ENCODE results near the gene NOS2.
"Not testable (repeated sequence)": the region's sequence is repeated elsewhere in the genome, so short reads cannot be mapped to it uniquely, and the experiment has no call there.

The NOS2 gene

DNA sequence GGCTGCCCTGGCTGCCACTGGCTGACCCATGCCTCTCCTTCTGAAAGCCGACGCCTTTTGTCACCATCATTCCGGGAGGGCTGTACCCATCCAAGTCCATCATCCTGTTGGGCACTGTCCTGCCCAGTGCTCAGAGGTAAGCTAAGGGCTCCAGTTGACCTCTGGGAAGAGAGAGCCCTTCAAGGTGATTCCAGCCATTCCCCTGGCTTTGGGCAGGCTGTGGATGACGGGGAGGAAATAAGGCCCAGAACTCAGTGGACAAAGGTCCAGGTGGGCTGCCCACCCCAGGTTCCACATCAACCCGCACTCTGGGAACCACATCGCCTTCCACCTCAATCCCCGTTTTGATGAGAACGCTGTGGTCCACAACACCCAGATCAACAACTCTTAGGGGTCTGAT is 45.8 kb downstream of the NOS2 start:
- DNase-seq (ENCODE audit: low read depth) = no peak

DNA sequence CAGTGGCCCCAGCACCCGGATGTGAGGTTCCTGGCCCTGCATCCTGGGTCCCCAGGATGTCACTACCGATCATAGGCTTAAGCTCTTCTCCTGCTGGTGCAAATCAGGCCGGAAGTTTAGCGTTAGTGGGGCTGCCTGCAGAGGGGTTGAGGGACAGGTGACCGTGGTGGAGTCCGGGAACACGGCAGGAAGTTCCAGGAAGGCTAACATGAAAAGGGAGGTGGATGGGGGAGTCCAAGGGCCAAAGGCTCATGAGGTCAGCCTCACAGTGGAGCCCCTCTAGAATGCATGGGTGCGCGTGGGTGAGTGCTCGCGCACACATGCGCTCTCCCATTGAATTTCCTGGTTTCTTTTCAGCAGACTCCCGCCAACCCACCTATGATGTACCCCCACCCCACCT is 46.6 kb downstream of the NOS2 start:
- DNase-seq (ENCODE audit: low read depth) = not testable (repeated sequence)

DNA sequence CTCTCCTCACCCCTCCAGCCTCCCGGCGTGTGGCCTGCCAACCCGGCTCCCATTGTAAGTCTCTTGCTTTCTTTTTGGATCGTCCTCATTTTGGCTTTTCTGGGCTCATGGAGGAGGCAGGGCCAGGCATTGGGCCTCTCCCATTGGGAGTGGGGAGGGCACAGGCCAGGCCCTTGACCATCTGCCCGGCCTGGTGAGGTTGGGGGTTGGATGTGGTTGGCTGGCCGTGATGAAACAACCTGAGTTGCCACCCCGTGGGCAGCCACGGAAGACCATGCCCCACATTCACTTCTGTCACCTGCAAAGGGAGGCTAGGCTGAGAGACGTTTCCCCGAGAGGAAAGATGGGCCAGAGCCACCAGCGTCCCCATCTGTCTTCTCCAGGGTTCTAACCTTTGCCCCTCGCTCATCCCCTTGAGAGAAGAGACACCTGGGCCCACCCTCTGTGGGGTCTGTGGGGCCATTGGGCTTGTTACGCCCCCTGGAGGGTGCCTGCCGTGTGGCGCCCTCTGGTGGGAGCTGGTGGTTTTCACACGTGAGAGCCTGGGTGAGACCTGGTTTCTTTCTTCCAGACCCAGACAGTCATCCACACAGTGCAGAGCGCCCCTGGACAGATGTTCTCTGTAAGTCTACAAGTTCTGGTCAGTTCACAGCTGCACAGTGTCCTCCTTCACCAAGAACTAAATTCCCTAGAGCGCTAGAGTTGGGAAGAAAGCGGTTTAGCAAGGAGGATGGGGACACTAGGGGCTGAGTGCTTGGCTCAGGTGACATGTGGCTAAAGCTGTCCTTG is 47.3 kb downstream of the NOS2 start:
- not testable (repeated sequence) for DNase-seq (ENCODE audit: low read depth)

DNA sequence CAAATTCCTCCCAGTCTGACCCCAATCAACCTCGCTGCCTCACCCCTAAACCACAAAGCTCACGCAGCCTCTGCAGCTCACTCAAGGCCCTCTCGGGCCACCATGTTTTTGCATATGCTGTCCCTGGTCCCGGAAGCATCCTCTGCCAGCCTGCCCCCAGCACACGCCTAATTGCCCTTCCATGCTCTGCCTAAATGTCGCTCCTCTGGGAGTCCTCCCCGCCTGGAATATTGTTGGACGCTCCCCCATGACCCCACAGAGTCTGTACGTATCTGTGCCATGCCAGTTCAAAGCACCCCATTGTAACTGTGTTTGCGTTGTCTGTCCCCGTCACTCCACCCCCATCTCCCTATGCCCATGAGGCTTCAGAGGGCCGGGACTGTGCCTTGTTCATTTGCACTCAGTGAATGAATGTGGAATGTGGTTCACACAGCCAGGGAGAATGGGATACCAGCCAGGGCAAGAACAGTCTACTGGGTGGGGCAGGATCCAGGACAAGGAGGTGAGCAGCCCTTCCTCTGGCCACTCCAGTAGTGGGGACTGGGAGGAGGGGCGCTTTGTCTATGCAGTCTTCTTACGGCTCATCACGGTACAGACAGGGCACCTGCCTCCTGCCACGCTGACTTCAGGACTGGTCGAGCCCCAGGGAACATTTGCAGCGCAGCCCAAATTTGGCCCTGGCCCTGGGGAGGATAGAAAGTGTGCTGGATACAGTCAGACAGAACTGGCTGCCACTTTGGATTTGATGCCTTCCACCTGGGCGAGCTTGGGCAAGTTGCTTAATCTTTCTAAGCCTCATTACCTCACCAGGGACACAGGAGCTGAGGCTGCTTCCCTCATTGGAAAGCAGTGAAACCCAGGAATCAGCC is 48.5 kb downstream of the NOS2 start:
- DNase-seq (ENCODE audit: low read depth) = no peak

DNA sequence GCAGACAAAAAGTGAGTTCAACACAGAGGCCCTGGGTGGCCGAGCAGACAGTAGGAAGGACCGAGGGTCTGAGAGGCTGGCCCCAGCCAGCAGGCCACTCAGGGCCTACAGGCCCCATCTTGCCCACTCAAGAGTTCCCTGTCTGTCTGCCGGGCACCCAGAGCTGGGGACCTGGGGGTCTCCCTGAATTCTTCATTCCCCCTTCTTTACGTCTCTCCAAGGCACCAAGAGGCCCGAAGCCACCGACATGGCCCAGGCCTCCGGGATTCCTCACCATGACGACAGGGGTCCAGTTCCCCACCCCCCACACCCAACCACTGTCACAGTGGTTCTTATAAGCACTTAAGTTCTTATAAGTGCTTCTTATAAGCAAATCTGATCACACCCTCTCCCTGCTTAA is 49.2 kb downstream of the NOS2 start:
- DNase-seq (ENCODE audit: low read depth) = no peak

DNA sequence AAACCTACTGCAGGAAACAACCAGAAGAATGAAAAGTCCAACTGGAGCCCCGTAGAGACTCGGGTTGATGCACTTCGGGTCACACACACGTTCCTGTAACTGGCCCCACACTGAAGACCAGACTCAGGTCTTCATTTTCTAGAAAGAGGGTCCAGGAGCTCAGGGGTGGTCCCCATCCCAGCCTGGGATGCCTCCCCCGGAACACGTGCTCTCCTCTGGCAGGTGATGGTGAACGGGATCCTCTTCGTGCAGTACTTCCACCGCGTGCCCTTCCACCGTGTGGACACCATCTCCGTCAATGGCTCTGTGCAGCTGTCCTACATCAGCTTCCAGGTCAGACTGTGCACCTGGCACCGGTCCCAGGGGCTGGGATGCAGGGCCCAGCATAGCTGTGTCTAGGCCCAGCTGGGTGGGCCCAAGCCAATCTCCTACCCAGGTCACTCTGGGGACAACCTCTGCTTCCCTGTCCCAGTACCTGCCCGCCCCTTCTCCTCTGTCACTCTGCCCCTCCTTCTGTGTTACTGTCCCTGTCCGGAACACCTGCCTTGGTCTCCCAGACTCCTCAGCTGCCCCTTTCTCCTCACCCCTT is 50.7 kb downstream of the NOS2 start:
- DNase-seq (ENCODE audit: low read depth) = not testable (repeated sequence)

DNA sequence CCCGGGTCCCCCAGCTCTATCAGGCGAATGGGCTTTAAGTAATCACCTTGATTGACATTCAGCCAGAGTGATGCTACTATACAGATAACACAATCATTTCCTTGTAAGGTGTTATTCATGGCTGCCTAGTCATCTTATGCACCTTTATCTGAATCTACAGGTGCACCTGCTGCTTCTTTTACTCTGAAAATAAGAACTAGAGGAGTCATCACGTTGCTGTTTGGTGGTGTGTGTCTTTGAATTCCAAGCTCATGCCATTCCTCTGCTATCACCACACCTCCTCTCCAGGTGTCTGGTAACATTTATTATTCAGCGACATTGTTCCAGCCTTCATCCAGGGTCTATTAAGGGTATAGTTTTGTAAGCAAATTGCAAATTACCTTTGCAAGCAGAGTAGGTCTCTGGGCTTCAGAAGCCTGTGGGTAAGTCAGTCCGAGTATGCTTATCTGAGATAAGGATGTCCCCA is 51.9 kb downstream of the NOS2 start:
- DNase-seq (ENCODE audit: low read depth) = no peak

DNA sequence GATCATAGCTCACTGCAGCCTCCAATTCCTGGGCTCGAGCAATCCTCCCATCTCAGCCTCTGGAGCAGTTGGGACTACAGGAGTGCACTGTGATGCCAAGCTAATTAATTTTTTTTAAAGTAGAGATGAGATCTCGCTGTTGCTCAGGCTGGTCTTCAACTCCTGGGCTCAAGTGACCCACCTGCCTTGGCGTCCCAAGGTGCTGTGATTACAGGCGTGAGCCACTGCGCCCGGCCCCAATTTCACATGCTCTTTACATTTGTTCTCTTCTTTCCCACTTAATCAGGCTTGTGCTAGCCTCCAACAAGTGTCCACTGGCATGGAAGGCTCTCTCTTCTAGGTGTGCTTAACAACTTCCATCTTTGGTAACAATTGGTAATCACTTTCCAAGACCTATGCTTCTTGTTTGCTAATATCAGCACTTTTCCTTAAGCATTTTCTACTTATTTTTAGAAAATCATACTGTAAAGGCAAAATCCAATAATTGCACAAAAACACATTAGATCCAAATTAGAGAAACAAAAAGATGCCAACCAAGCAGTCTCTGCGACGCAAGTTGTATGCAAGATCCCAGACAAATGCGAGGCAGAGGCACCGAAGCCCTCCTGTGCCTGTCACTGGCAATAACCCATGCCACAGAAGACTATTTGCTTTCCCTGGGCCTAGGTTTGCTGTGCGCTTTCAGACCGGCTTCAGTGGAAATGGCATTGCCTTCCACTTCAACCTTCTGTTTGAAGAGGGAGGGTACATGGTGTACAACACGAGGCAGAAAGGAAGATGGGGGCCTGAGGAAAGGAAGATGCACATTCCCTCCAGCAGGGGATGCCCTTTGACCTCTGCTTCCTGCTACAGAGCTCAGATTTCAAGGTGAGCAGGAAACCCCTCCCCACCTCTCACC is 52.6 kb downstream of the NOS2 start:
- DNase-seq (ENCODE audit: low read depth) = no peak

DNA sequence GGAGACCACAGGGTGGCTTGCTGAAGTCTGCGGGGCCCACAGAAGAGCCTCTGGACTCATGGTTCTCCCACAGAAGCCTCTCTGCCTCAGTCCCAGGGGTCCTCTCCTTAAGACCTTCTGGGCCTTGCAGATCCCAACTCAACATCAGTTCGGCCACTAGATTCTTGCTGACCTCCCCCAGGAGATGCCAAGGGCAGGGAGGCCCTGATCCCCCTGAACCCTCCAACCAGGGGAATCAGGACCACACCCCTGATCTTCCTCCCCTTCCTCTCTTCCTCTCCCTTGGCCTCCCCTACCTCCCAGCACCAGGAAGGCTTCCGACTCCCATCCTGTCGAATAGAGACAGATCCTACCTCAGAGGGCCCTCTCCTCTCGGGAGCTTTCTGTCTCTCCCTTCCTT is 53.4 kb downstream of the NOS2 start:
- no peak for DNase-seq (ENCODE audit: low read depth)

DNA sequence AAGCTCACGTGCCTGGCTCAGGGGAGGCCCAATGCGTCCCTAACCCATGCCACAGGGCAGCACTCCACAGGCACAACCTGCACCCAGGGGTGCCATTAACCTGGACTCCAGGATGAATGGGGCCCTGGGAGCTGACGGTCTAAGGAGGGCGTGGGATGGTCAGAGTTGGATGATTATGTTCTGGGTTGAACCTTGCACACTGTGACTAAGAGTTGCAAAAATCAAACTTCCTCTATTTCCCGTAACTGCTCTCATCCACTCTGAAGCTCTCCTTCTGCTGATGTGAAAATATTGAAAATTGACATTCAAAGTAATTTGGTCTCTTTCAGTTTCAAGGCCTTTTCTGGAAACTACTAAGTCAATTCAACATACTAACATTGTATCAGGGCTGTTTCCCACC is 54.0 kb downstream of the NOS2 start:
- DNase-seq (ENCODE audit: low read depth) = not testable (repeated sequence)

DNA sequence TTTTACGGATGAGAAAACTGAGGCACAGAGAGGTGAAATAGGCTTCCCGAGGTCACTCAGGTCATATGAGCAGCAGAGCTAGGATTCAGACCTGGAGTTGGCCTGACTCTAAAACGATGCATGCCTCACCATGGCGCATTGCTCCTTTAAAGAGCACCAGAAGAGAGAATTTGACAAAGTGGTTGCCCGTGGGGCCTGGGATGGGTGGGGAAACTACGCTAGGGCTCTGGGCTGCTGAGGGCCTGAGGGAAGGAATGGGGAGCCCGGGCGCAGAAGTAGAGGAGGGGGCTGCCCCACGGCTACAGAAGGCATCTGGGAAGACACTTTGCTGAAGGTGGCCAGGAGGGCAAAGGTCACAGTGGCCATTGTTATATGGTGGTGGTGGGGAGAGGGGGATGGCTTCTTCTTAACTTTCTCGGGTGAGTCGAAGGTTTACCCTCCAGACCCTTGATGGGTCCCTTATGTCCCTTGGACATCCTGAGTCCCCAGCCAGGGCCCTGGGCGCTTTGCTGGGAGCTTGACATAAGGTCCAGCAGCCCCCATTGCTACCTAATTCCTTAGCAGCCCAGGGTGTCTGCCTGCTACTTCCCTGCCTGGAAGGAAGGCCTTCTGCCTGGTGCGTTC is 55.0 kb downstream of the NOS2 start:
- not testable (repeated sequence) for DNase-seq (ENCODE audit: low read depth)

DNA sequence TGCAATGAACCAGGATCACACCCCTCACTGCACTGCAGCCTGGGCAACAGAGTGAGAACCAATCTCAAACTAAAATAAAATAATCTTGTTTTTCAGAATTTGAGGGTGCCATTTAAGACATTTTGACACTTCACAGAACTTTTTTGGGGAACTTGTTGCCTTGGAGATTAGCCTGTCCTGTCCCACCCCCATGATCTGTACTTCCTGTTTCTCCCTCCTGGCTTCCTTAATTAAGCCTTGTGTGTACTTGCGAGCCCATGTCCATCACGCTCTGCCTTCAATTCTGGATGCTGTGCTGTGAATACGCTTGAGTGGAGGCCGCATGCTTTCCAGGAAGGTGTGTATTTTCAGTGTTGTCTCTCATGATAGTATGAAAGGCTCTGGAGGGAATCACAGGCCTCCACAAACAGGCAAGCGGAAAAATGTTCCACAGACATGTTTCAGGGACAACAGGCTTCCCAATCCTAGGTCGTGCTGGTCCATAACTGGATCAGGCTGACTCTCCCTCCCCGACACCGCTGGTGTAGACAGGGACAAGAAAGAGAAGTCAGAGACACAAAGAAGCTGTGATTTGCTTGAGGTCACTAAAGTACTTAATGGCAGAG is 56.9 kb downstream of the NOS2 start:
- DNase-seq (ENCODE audit: low read depth) = no peak

DNA sequence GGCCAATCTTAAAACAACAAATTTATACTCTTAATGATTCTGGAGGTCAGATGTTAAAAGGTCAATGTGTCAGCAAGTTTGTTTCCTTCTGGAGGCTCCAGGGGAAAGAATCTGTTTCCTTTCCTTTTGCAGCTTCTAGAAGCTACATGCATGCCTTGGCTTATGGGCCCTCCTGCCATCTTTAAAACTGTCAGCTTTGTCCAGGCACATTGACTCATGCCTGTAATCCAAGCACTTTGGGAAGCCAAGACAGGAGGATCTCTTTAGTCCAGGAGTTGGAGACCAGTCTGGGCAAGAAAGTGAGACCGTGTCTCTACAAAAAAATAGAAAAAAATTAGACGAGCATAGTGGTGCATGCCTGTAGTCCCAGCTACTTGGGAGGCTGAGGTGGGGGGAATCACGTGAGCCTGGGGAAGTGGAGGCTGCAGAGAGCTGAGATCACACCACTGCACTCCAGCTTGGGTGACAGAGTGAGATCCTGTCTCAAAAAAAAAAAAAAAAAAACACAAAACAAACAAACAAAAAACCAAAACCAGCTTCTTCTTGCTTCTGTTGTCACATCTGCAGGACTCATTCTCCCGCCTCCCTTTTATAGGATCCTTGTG is 58.3 kb downstream of the NOS2 start:
- no peak for DNase-seq (ENCODE audit: low read depth)

DNA sequence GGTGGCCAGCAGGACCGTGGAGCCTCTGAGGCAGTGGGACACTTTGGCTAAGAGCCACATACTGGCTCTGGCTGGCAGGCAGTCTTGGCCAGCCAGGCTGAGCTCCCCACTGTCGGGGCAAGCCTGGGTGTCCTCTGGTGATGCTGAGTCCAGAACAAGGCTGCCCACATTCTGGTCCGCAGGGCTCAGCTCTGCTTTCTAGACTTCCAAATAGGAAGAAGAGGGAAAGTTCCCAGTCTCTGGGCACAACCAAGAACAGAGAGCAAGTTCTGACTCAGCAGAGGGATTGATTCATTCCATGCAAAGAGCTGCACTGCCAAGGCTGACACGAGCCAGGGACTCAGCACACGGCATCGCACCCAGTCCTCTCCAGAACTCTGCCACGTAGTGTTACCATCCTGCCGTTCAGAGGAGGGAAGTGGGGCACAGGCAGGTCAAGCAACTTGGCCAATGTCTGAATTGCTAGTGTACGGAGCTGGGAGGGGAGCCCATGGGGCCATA is 58.9 kb downstream of the NOS2 start:
- DNase-seq (ENCODE audit: low read depth) = peak; percentile 1

DNA sequence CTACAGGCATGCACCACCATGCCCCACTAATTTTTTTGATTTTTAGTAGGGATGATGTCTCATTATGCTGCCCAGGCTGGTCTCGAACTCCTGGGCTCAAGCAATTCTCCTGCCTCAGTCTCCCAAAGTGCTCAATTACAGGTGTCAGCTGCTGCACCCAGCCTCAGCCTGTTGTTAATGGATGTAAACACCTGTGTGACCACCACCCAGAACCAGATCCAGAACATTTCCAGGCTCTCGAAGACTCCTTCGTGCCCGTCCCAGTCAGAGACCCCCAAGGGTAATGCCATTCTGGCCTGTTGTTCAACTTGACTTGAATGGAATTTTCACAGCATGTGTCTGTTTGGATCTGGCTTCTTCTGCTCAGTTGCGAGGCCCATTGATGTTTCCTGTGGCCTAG is 59.8 kb downstream of the NOS2 start:
- not testable (repeated sequence) for DNase-seq (ENCODE audit: low read depth)

DNA sequence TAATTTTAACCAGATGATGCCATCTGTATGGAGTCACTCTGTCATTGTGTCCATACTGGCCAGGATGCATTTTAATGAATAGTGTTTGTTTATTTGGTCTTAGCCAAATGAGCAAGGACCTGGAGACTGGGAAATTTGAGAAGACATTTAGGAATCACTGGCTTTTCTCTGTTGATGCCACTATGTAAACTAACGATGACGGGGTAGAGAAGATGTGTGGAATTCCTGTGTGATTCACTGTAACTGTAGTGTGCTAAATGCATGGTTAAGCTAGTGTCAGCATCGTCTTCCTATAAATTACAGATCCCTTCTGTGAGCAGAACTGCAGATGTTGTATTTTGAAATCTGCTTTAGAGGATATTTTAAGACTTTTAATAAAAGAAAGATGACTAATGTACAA is 66.6 kb downstream of the NOS2 start:
- DNase-seq (ENCODE audit: low read depth) = peak; percentile 1

DNA sequence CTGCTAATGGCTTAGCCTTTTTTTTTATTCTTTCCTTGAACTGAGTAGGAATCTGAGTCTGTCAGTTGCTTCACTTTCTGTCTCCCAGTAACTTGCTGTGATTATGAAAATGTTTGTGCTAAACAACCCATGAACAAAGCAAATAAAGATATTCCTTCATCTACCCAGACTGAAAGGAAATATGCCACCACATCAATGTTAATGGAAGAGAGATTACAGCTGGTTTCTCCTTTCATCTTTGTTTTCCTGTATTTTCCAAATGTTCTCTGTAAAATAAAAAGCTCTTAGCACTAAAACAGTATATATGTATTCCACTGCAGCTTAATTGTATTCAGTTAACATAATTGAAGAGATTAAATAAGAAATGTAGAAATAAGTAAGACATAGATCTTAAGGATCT is 67.6 kb downstream of the NOS2 start:
- not testable (repeated sequence) for DNase-seq (ENCODE audit: low read depth)

DNA sequence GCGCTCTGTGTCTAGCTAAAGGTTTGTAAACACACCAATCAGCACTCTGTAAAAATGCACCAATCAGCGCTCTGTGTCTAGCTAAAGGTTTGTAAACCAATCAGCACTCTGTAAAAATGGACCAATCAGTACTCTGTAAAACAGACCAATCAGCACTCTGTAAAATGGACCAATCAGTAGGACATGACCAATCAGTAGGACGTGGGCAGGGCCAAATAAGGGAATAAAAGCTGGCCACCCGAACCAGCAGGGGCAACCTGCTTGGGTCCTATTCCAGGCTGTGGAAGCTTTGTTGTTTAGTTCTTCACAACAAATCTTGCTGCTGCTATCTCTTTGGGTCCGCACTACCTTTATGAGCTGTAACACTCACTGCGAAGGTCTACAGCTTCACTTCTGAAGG is 74.3 kb downstream of the NOS2 start:
- not testable (repeated sequence) for DNase-seq (ENCODE audit: low read depth)

DNA sequence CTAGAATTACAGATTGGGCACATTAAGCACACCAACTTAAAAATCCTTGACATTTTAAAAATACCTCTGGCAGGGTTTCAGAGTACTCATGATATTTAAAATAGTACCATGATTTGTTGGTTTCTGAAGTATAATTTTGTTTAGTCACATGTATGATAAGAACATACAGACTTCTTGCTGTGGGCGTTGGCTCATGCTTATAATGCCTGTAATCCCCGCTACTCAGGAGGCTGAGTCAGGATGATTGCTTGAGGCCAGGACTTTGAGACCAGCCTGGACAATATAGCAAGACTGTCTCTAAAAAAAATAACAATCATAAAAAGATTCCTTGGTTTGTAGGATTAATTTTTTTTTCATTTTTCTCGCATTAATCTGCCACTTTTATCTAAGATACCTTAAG is 78.5 kb downstream of the NOS2 start:
- no peak for DNase-seq (ENCODE audit: low read depth)
